Measurements from ENCODE around the gene OR52K2.

Gene OR52K2

GRCh38 chr11:4496557-4497248 lies 47.6 kb downstream of the OR52K2 start:
- H3K4me1 ChIP-seq (ENCODE audit: control insufficient read depth, low read length) = no peaks in the 10 kb centered on the region
- H3K9me2 ChIP-seq (replicated peaks; ENCODE audit: control insufficient read depth, low read length) = no peaks in the 10 kb centered on the region
- TF ChIP-seq, protein P1, sequence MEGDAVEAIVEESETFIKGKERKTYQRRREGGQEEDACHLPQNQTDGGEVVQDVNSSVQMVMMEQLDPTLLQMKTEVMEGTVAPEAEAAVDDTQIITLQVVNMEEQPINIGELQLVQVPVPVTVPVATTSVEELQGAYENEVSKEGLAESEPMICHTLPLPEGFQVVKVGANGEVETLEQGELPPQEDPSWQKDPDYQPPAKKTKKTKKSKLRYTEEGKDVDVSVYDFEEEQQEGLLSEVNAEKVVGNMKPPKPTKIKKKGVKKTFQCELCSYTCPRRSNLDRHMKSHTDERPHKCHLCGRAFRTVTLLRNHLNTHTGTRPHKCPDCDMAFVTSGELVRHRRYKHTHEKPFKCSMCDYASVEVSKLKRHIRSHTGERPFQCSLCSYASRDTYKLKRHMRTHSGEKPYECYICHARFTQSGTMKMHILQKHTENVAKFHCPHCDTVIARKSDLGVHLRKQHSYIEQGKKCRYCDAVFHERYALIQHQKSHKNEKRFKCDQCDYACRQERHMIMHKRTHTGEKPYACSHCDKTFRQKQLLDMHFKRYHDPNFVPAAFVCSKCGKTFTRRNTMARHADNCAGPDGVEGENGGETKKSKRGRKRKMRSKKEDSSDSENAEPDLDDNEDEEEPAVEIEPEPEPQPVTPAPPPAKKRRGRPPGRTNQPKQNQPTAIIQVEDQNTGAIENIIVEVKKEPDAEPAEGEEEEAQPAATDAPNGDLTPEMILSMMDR (IDR thresholded peaks at IDR 0.05; ENCODE audit: low read depth, low read length, poor library complexity, severe bottlenecking) = no peak
- H3K79me2 ChIP-seq (ENCODE audit: control insufficient read depth, low read length) = no peaks in the 10 kb centered on the region
- H4K20me1 ChIP-seq (ENCODE audit: control insufficient read depth, insufficient read depth, low read depth, low read length) = no peaks in the 10 kb centered on the region
- H3K4me2 ChIP-seq (ENCODE audit: low read length) = no peak overlapping the region
- H3K4me3 ChIP-seq (ENCODE audit: low read length) = no peak overlapping the region
- H3K27me3 ChIP-seq (ENCODE audit: control insufficient read depth, low read length) = peaks cover 3% of the 10 kb centered on the region; the same call in 1 of the 2 replicates
- no peak overlapping the region for H3K27ac ChIP-seq (ENCODE audit: low read depth, low read length)
- H3F3A ChIP-seq (ENCODE audit: control insufficient read depth, insufficient read depth) = no peaks in the 10 kb centered on the region
- H3K9me3 ChIP-seq (ENCODE audit: control insufficient read depth, insufficient read depth, low read length) = no peaks in the 10 kb centered on the region
- no peaks in the 10 kb centered on the region for H3K36me3 ChIP-seq (ENCODE audit: control insufficient read depth, low read length)
